CD14-positive monocyte (primary cell): ENCODE results near the gene ARMH3. TPM values are rescaled to one million over a fixed set of nuclear protein-coding genes. Genes with fewer than 3 reads are reported as not detected.

Experiments used
- DNase-seq, 3 donors: peaks; one replicate each; pipeline ENCODE4 v3.0.0-alpha.2; 2011 to 2022
- H2AFZ ChIP-seq: 2 replicates; pipeline ENCODE4 v1.6.0; 2012; ENCODE audit warnings: mild to moderate bottlenecking, low read depth, low read length, inconsistent platforms; ENCODE audit not compliant: insufficient read depth, poor library complexity, severe bottlenecking
- H3K27ac ChIP-seq, 2 donors: 1 replicate in 1 of 2; 2 replicates in 1 of 2; pipeline ENCODE4 v1.5.1; 2012 to 2013; ENCODE audit warnings: low read length in 2 of 2, control low read depth in 1 of 2, inconsistent platforms in 1 of 2, low read depth in 1 of 2, mild to moderate bottlenecking in 1 of 2
- H3K27me3 ChIP-seq, 2 donors: one replicate each; pipeline versions ENCODE4 v1.6.0 to v1.6.1; 2011 to 2013; ENCODE audit warnings: low read length in 2 of 2; ENCODE audit not compliant: control insufficient read depth in 2 of 2, insufficient read depth in 2 of 2
- H3K36me3 ChIP-seq, 2 donors: replicated peaks in 1 of 2; 1 replicate in 1 of 2; 2 replicates in 1 of 2; pipeline versions ENCODE4 v1.5.1 to v1.6.1; 2012 to 2013; ENCODE audit warnings: low read length in 2 of 2, control low read depth in 1 of 2, inconsistent platforms in 1 of 2, mild to moderate bottlenecking in 1 of 2; ENCODE audit not compliant: insufficient read depth in 2 of 2, control insufficient read depth in 1 of 2
- H3K4me1 ChIP-seq, 2 donors: 1 replicate in 1 of 2; 2 replicates in 1 of 2; pipeline versions ENCODE4 v1.5.1 to v1.6.1; 2012 to 2013; ENCODE audit warnings: low read length in 2 of 2, control low read depth in 1 of 2, inconsistent platforms in 1 of 2, mild to moderate bottlenecking in 1 of 2, moderate library complexity in 1 of 2; ENCODE audit not compliant: insufficient read depth in 2 of 2, control insufficient read depth in 1 of 2
- H3K4me2 ChIP-seq: replicated peaks from 2 replicates; pipeline ENCODE3; 2012; ENCODE audit warnings: low read length, moderate library complexity, mild to moderate bottlenecking; ENCODE audit not compliant: poor library complexity, severe bottlenecking; ENCODE audit errors: extremely low read depth
- H3K4me3 ChIP-seq, 3 experiments: fragments of 200-600 bp in 1 of 3; sonication (generic) in 1 of 3; replicated peaks in 1 of 3; 1 replicate in 2 of 3; 2 replicates in 1 of 3; pipeline ENCODE4 v1.5.1; 2011 to 2013; ENCODE audit warnings: low read length in 3 of 3, mild to moderate bottlenecking in 3 of 3, control low read depth in 2 of 3, low read depth in 2 of 3, inconsistent platforms in 1 of 3, moderate library complexity in 1 of 3
- H3K79me2 ChIP-seq: 2 replicates; pipeline ENCODE4 v1.6.0; 2012; ENCODE audit warnings: mild to moderate bottlenecking, control low read depth, inconsistent platforms, low read length, moderate library complexity; ENCODE audit not compliant: insufficient read depth
- H3K9ac ChIP-seq: 2 replicates; pipeline ENCODE4 v1.6.0; 2017; ENCODE audit warnings: low read length, mild to moderate bottlenecking; ENCODE audit not compliant: insufficient read depth, poor library complexity, severe bottlenecking
- H3K9me3 ChIP-seq, 2 donors: replicated peaks in 1 of 2; 1 replicate in 1 of 2; 2 replicates in 1 of 2; pipeline versions ENCODE4 v1.5.1 to v1.6.1; 2012 to 2013; ENCODE audit warnings: low read length in 2 of 2, control low read depth in 1 of 2; ENCODE audit not compliant: control insufficient read depth in 1 of 2, insufficient read depth in 1 of 2
- H4K20me1 ChIP-seq: 2 replicates; pipeline ENCODE4 v1.6.0; 2012; ENCODE audit warnings: mild to moderate bottlenecking, low read length, control low read depth, moderate library complexity; ENCODE audit not compliant: insufficient read depth
- H3K27ac Mint-ChIP-seq, 7 donors: one replicate each; pipeline ENCODE4 v1.8.0; 2020; ENCODE audit warnings: mild to moderate bottlenecking in 7 of 7, mixed read lengths in 7 of 7, moderate library complexity in 6 of 7, inconsistent platforms in 2 of 7
- H3K27me3 Mint-ChIP-seq, 3 donors: one replicate each; pipeline ENCODE4 v1.8.0; 2021 to 2022; ENCODE audit warnings: low read depth in 3 of 3, mild to moderate bottlenecking in 3 of 3, mixed read lengths in 3 of 3, moderate library complexity in 3 of 3, inconsistent platforms in 1 of 3
- H3K36me3 Mint-ChIP-seq, 2 donors: one replicate each; pipeline ENCODE4 v1.8.0; 2020; ENCODE audit warnings: mixed read lengths in 2 of 2, inconsistent platforms in 1 of 2, mild to moderate bottlenecking in 1 of 2
- H3K4me1 Mint-ChIP-seq: one replicate; pipeline ENCODE4 v1.8.0; 2020; ENCODE audit warnings: mild to moderate bottlenecking, mixed read lengths
- H3K4me3 Mint-ChIP-seq, 2 donors: one replicate each; pipeline ENCODE4 v1.8.0; 2020; ENCODE audit warnings: mild to moderate bottlenecking in 2 of 2, mixed read lengths in 2 of 2, moderate library complexity in 1 of 2
- H3K9me3 Mint-ChIP-seq, 7 donors: one replicate each; pipeline ENCODE4 v1.8.0; 2020 to 2022; ENCODE audit warnings: mixed read lengths in 7 of 7, mild to moderate bottlenecking in 6 of 7, moderate library complexity in 6 of 7, inconsistent platforms in 2 of 7
- WGBS: methylation state at CpG from one replicate; pipeline ENCODE4 v1.1.5; 2013; ENCODE audit warnings: missing lambda C conversion rate; ENCODE audit not compliant: insufficient coverage; 5-methylcytosine and 5-hydroxymethylcytosine counted together
- intact Hi-C, 2 donors: fragments of 100-400 bp; cut with micrococcal nuclease; formaldehyde crosslinking; loops; one replicate each; pipeline versions ENCODE4 v1.15.0 to v1.15.1; 2023
- polyA plus RNA-seq, 3 donors: library from polyadenylated mRNA; depleted of rRNA in 1 of 3; unstranded in 2 of 3; stranded (reverse) in 1 of 3; fragments of 300-500 nt in 2 of 3; fragments of >200 nt in 1 of 3; fragmentation: Illumina TruSeq in 2 of 3; gene quantifications; 1 replicate in 2 of 3; 2 replicates in 1 of 3; pipeline ENCODE4 v1.2.3, GENCODE V29; 2012 to 2021
- TF ChIP-seq, protein P1 (sequence below): fragments of 200-600 bp; IDR thresholded peaks from one replicate; pipeline ENCODE4 v1.8.0; 2022; ENCODE audit warnings: antibody characterized with exemption, mild to moderate bottlenecking

The ARMH3 gene
- polyA plus RNA-seq, 3 donors = 20.4 to 26.3 (median 22.1) TPM

GRCh38 chr10:101841826-101842225, 214.1 kb downstream of the ARMH3 start:
- no peak overlapping the region for H3K4me3 ChIP-seq
- peaks cover 27 to 42% (median 31%) of the 10 kb centered on the region in 3 donors for H3K27me3 Mint-ChIP-seq

DNA sequence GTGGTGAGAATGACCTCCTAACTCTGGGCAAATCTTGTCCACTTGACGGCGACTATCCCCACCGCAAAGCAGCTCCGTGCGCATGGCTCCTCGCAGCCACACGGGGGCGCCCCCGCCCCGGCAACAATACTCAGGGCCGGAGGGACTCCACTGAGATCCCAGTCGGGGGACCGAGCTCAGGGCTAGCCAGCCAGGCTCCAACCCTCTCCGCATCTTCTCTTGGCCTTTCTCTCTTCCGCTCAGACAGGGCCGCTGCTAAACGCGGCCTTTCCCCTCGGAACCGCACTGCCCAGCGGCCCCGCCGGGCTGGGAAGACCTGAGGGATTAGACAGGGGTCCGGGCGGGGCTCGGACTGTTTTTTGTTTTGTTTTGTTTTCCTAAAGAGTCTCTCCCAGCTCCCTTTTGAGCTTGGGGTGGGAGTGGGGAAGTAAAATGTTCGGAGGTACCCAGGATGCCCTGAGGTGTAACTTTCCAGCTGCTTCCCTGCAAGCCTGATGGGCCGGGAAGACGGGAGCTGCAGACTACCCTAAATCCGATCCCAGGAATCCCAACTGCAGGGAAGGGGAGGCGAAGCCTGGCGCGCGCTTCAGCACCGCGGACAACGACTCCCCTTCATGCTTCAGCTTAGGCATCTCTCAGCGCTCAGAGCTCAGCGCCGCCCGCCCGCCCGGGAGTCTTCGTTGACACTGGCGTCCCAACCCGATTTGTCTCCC, 215.1 kb downstream of the ARMH3 start:
- H4K20me1 ChIP-seq = peaks cover 78% of the 10 kb centered on the region
- Mint-ChIP-seq H3K27me3 (peaks cover 27 to 42% (median 31%) of the 10 kb centered on the region in 3 donors), H3K4me1 (peaks cover 50% of the 10 kb centered on the region), H3K36me3 (peaks cover 26% of the 10 kb centered on the region in 2 donors), H3K9me3 (peaks cover 0 to 2% (median 0%) of the 10 kb centered on the region in 7 donors), H3K4me3 (peak overlapping the region; percentile 80 to 90), H3K27ac (peak overlapping the region in 5 of 7 donors; percentile 32 to 69 (median 53))
- H2AFZ ChIP-seq = peak overlapping the region; percentile 38
- H3K9me3 ChIP-seq = no peaks in the 10 kb centered on the region
- H3K36me3 ChIP-seq = peaks cover 2 to 14% of the 10 kb centered on the region in 2 donors
- H3K9ac ChIP-seq = no peak overlapping the region
- peaks cover 5 to 16% of the 10 kb centered on the region in 2 donors for H3K27me3 ChIP-seq
- peak overlapping the region; percentile 88 for H3K4me2 ChIP-seq
- DNase-seq = peak; percentile 68 to 78 (median 68)
- TF ChIP-seq, protein P1, sequence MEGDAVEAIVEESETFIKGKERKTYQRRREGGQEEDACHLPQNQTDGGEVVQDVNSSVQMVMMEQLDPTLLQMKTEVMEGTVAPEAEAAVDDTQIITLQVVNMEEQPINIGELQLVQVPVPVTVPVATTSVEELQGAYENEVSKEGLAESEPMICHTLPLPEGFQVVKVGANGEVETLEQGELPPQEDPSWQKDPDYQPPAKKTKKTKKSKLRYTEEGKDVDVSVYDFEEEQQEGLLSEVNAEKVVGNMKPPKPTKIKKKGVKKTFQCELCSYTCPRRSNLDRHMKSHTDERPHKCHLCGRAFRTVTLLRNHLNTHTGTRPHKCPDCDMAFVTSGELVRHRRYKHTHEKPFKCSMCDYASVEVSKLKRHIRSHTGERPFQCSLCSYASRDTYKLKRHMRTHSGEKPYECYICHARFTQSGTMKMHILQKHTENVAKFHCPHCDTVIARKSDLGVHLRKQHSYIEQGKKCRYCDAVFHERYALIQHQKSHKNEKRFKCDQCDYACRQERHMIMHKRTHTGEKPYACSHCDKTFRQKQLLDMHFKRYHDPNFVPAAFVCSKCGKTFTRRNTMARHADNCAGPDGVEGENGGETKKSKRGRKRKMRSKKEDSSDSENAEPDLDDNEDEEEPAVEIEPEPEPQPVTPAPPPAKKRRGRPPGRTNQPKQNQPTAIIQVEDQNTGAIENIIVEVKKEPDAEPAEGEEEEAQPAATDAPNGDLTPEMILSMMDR = peak; percentile 93
- H3K4me1 ChIP-seq = peaks cover 33 to 47% of the 10 kb centered on the region in 2 donors
- WGBS = 1% methylated on average over 37 of the region's 46 CpGs
- intact Hi-C loops = loop anchor here (5.0 kb wide), 3 partner anchors 171 to 231 kb away; partner anchors contain the start of gene HPS6 (in 1 of the 2)
- H3K79me2 ChIP-seq = no peaks in the 10 kb centered on the region
- H3K4me3 ChIP-seq = peak overlapping the region in 2 of 3 experiments; percentile 13 to 70
- no peak overlapping the region for H3K27ac ChIP-seq

More at GRCh38 chr10:101841826-101842225, 214.1 kb downstream of the ARMH3 start:
- no peak overlapping the region for H3K4me2 ChIP-seq
- DNase-seq = no peak
- Mint-ChIP-seq H3K9me3 (peaks cover 0 to 2% (median 0%) of the 10 kb centered on the region in 7 donors), H3K4me1 (peaks cover 45% of the 10 kb centered on the region), H3K4me3 (peak overlapping the region in 1 of 2 donors; percentile 90), H3K36me3 (peaks cover 32 to 34% of the 10 kb centered on the region in 2 donors), H3K27ac (no peak overlapping the region)
- peaks cover 81% of the 10 kb centered on the region for H4K20me1 ChIP-seq
- no peak overlapping the region for H3K27ac ChIP-seq
- no peak overlapping the region for H2AFZ ChIP-seq
- TF ChIP-seq, protein P1 = no peak
- H3K9ac ChIP-seq = no peak overlapping the region
- no peaks in the 10 kb centered on the region for H3K79me2 ChIP-seq
- peaks cover 4 to 23% of the 10 kb centered on the region in 2 donors for H3K36me3 ChIP-seq
- H3K9me3 ChIP-seq = no peaks in the 10 kb centered on the region
- peaks cover 5 to 16% of the 10 kb centered on the region in 2 donors for H3K27me3 ChIP-seq
- peaks cover 33 to 46% of the 10 kb centered on the region in 2 donors for H3K4me1 ChIP-seq
- intact Hi-C loops = loop anchor here (5.0 kb wide), 3 partner anchors 170 to 230 kb away; partner anchors contain the start of gene HPS6 (in 1 of the 2)
